GM19455 (cell line): ENCODE measurements around the gene APCDD1L.

ENCODE experiments used
- ATAC-seq: cut with Tn5 transposase; IDR thresholded peaks from one replicate; pipeline ENCODE4 v1.9.1; 2021; ENCODE audit not compliant: unreplicated experiment

The APCDD1L gene

GRCh38 chr20:58492795-58493524 lies 22.2 kb downstream of the APCDD1L start:
- no peak for ATAC-seq

- no peak for ATAC-seq
Observed at GRCh38 chr20:58492074-58492718, 23.0 kb downstream of the APCDD1L start.

DNA sequence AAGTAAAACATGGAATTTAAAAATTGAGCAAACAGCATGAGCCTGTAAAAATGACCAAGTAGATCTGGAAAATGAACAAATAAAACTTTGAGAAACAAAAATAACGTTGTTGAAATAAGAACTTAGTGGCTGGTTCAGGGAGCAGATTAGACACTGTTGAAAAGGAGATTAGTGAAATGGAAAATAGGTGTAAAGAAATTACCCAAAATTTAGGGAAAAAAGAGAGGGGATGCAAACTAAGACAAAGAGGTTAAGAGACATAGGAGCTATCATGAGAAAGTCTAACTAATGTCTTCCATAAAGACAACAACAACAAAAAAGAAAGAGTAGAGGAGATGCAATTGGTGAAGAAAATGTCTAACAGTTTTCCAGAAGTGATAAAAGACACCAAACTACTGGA lies 29.0 kb downstream of the APCDD1L start:
- ATAC-seq = no peak

DNA sequence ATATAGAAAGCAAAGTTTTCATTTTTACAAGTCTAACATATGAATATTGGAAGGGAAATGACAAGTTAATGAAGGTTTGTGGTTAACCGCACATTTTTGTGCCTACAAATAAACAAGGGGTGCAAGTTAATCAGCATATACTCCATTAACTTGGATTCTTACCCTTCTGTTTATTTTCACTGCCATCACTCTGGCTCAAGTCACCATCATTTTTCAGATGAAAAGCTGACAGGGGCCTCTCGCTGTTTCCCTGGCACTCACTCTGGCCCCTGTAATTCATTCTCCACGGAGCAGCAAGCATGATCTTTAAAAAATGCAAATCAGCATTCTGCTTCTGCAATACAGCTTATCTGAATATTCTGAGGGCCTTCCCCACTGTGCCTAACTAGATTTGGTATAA lies 29.8 kb downstream of the APCDD1L start:
- no peak for ATAC-seq

DNA sequence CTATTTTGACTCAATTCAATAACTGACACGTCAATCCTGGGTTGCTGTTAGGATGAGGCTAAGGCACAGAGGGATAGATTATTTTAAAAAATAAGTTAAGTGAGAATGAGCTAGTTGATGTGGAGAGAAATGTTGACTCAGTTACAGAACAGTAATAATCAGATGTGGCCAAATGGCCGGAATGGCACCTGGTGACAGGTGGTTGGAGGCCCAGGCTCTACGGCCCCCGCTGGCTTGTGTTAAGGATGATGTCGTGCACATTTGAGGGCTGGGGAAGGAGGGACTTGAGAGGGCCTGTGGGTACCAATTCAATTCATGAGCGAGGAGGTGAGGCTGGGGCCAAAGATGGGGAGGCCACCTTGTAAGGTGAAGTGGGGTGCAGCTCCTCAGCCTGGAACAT lies 31.7 kb downstream of the APCDD1L start:
- ATAC-seq = no peak

GRCh38 chr20:58483051-58483450 lies 32.1 kb downstream of the APCDD1L start:
- ATAC-seq = no peak

- no peak for ATAC-seq
Observed at GRCh38 chr20:58482416-58482815, 32.8 kb downstream of the APCDD1L start.

GRCh38 chr20:58481481-58482021 lies 33.6 kb downstream of the APCDD1L start:
- ATAC-seq = no peak

GRCh38 chr20:58480551-58481336 lies 34.5 kb downstream of the APCDD1L start:
- ATAC-seq = no peak

- no peak for ATAC-seq
Observed at GRCh38 chr20:58479726-58480440, 35.3 kb downstream of the APCDD1L start.

- no peak for ATAC-seq
Observed at GRCh38 chr20:58478141-58478805, 36.9 kb downstream of the APCDD1L start.

GRCh38 chr20:58475466-58475865 lies 39.7 kb downstream of the APCDD1L start:
- no peak for ATAC-seq

DNA sequence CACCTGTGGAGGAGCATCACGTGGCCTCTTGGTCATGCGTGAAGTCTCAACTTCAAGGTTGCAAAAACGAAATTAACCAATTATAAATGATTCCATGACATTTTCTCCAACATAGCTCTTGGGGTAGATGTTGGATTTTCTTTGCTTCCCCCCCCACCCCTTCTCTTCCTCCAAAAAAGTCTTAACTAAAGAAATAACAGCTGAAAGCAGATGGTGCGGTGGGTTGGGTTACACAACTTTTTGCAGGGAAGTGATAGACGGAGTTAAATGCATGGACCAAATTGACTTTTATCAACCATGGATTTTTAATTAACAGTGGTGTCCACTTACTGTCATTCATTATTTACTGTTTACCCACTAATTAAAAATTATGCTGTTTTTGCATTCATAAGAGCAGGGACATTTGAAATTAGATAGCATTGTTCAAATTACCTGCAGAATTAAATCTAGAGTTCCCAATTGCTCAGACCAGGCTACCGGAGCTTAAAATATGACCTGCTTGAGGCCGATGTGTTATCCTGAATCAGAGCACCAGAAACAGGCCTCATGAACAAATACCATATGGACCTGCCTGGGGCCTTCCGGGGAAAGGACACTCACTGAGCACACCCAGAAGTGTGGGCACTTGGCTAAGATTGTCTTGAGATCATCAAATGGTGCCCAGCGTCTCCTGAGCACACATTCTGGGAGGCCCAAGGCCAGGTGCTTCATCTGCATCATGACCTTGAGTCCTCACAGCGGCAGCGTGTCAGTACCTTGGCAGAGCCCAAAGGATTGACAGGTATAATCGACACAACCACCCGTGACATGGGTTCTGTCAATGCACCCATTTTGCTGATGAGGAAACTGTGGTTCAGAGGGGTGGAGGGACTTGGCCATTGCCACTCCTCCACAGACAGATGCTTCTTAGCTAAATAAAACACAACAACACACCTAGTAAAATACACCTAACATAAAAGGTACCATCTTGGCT lies 41.5 kb downstream of the APCDD1L start:
- ATAC-seq = no peak

DNA sequence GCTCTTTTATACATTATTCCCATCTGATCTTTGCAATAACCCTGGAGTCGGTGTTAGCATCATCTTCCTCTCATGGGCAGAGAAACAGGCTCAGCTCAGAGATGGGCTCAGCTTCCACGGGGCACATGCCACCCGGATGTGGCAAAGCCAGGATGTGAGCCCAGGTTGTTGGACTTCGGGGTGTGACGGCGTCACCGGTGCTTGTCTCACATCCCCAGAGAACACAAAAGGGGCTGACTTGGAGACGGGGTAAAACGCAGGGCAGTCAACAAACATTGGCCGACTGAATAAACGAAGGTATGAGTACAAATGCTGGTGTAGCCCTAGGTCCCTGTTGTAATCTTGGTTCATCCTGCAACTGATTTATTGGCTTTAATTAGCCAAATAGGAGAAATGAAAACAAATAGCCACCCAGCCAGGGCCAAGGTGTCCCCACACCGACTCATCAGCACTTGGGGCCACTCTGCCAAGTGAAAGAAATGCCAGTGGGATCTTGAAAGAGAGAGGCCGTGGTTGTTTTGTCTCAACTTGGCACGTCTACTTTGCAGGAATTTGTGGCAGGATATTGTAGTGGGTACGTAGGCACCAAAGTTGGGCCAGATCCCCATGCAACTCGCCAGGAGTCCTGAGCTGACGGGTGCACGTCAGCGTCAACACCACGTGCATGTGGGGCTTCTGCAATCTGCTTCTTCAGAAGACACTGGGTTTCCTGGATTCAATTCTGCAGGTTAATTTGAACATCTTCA lies 42.8 kb downstream of the APCDD1L start:
- no peak for ATAC-seq

GRCh38 chr20:58471193-58472164 lies 43.7 kb downstream of the APCDD1L start:
- no peak for ATAC-seq

GRCh38 chr20:58470336-58471192 lies 44.6 kb downstream of the APCDD1L start:
- ATAC-seq = no peak

- ATAC-seq = no peak
Observed at GRCh38 chr20:58469616-58470015, 45.6 kb downstream of the APCDD1L start.
